Aorta (tissue), 5 donors: ENCODE results near the gene PRICKLE3. TPM values are rescaled to one million over a fixed set of nuclear protein-coding genes. Genes with fewer than 3 reads are reported as not detected.
A peak's percentile ranks its signal among the peaks of the same experiment; 100 is the strongest.

Source experiments
- ATAC-seq: fragments of 200-7000 bp; cut with Tn5 transposase; one replicate; pipeline ENCODE4 v1.9.1; 2022; ENCODE audit warnings: moderate library complexity; ENCODE audit not compliant: low FRiP score
- DNase-seq, 2 donors: peaks; one replicate each; pipeline ENCODE4 v3.0.0-alpha.2; 2020
- H3K27ac ChIP-seq, 2 donors: one replicate each; pipeline ENCODE4 v1.5.1; 2013; ENCODE audit warnings: low read length in 2 of 2, mild to moderate bottlenecking in 2 of 2, moderate library complexity in 2 of 2, control low read depth in 1 of 2, inconsistent platforms in 1 of 2, low read depth in 1 of 2
- H3K27me3 ChIP-seq, 2 donors: one replicate each; pipeline ENCODE4 v1.6.1; 2013; ENCODE audit warnings: control low read depth in 1 of 2, low read length in 1 of 2, mild to moderate bottlenecking in 1 of 2, moderate library complexity in 1 of 2; ENCODE audit not compliant: insufficient read depth in 2 of 2, control insufficient read depth in 1 of 2
- H3K36me3 ChIP-seq, 2 donors: one replicate each; pipeline ENCODE4 v1.6.1; 2013; ENCODE audit warnings: control low read depth in 1 of 2, low read length in 1 of 2, mild to moderate bottlenecking in 1 of 2; ENCODE audit not compliant: insufficient read depth in 2 of 2, control insufficient read depth in 1 of 2
- H3K4me1 ChIP-seq, 2 donors: one replicate each; pipeline ENCODE4 v1.6.1; 2013; ENCODE audit warnings: low read length in 2 of 2, control low read depth in 1 of 2, mild to moderate bottlenecking in 1 of 2, moderate library complexity in 1 of 2; ENCODE audit not compliant: insufficient read depth in 2 of 2, control insufficient read depth in 1 of 2
- H3K4me3 ChIP-seq, 2 donors: one replicate each; pipeline ENCODE4 v1.5.1; 2013; ENCODE audit warnings: low read length in 2 of 2, control low read depth in 1 of 2, mild to moderate bottlenecking in 1 of 2
- H3K9me3 ChIP-seq: one replicate; pipeline ENCODE4 v1.6.1; 2013; ENCODE audit warnings: mild to moderate bottlenecking, low read length; ENCODE audit not compliant: control insufficient read depth
- WGBS, 2 donors: extraction: QIAGEN DNeasy Blood & Tissue Kit; methylation state at CpG; one replicate each; pipeline ENCODE4 v1.1.7; 2013; 5-methylcytosine and 5-hydroxymethylcytosine counted together
- intact Hi-C, 2 donors: fragments of 100-400 bp; cut with DNase I; formaldehyde crosslinking; loops; one replicate each; pipeline versions ENCODE4 v1.14.2 to v1.15.0; 2022
- polyA plus RNA-seq, 2 donors: library from polyadenylated mRNA; stranded (reverse); fragments of 200-250 nt; gene quantifications; one replicate each; pipeline ENCODE4 v1.2.3, GENCODE V29; 2013
- total RNA-seq, 2 donors: library from RNA; stranded (reverse); fragmentation: NEBNext Ultra II Directional; extraction: Animal tissue kit (Norgen Biotek cat#: 25700); gene quantifications; one replicate each; pipeline ENCODE4 v1.2.1, GENCODE V29; 2021
- donor health status: healthy with polysubstance abuse.
- donor health status: Bipolar disorder and iron deficiency.
- donor health status: DM: no; HTN: no; CAD: no.
- donor health status: DM: no; HTN: no; CAD: no.
- donor health status: DM: yes; HTN: yes; CAD: no.

Gene PRICKLE3
- total and polyA plus RNA-seq, 4 donors: 2.8 to 13.3 (median 9.6) TPM

DNA sequence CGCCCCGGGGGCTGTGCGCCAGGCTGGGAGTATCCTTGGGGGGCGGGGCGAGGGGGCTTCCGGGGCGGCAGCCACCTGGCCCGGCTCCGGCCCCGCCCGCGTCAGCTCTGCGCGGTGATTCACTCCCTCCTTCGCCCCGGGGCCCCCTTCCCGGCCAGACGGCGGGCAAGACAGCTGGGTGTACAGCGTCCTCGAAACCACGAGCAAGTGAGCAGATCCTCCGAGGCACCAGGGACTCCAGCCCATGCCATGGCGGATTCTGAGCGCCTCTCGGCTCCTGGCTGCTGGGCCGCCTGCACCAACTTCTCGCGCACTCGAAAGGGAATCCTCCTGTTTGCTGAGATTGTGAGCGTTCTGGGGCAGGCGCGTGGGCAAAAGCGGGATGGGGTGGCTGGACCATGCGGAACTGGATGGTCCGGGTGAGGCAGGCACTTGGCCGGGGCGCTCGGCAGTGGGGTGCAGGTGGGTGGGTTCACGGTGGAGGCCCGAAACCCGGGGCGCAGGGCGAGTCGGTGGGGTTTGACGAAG, 14.4 kb downstream of the PRICKLE3 start, which contains the start of gene PLP2:
PLP2 (plus strand) TSS at position 147 of the 528 bp plus-strand sequence; CDS start at position 250, 103 bp downstream.
- peak; percentile 59 for ATAC-seq
- Histone ChIP-seq H3K4me1 (no peaks in the 10 kb centered on the region), H3K36me3 (no peaks in the 10 kb centered on the region), H3K4me3 (peak within 1 kb of the TSS; percentile 68 to 72), H3K9me3 (no peaks in the 10 kb centered on the region), H3K27me3 (no peaks in the 10 kb centered on the region), H3K27ac (peak within 1 kb of the TSS in 1 of 2 donors; percentile 96)
- DNase-seq: peak; percentile 77 to 90
- WGBS, 2 donors: 1 to 35% methylated on average over 45 to 46 of the region's 46 CpGs
- intact Hi-C loops: no loop called here

DNA sequence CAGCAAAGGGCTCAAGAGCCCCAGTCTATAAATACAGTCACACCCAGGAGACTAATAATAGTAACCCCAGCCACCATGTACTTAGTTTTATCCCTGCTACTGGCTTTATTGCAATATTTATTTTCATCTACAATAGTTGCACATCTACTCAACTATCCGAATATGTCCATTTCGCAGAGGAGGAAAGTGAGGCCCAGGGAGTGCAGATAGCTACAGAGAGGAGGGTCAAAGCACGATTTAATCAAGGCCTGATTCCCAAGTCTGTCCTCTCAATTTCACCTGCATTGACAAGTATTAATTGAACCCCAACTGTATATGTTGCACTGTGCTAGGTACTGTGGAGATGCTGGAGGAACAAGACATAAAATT, 18.4 kb downstream of the PRICKLE3 start:
- intact Hi-C loops: no loop called here
- H3K27ac ChIP-seq: peak overlapping the region; percentile 23 to 88
- peak overlapping the region in 1 of 2 donors; percentile 33 for H3K4me3 ChIP-seq
- 76 to 84% methylated on average over 3 of the region's 3 CpGs for WGBS, 2 donors
- H3K4me1 ChIP-seq: no peaks in the 10 kb centered on the region
- ATAC-seq (no peak), DNase-seq (no peak)
- no peaks in the 10 kb centered on the region for H3K27me3 ChIP-seq
- H3K9me3 ChIP-seq: no peaks in the 10 kb centered on the region
- H3K36me3 ChIP-seq: no peaks in the 10 kb centered on the region

DNA sequence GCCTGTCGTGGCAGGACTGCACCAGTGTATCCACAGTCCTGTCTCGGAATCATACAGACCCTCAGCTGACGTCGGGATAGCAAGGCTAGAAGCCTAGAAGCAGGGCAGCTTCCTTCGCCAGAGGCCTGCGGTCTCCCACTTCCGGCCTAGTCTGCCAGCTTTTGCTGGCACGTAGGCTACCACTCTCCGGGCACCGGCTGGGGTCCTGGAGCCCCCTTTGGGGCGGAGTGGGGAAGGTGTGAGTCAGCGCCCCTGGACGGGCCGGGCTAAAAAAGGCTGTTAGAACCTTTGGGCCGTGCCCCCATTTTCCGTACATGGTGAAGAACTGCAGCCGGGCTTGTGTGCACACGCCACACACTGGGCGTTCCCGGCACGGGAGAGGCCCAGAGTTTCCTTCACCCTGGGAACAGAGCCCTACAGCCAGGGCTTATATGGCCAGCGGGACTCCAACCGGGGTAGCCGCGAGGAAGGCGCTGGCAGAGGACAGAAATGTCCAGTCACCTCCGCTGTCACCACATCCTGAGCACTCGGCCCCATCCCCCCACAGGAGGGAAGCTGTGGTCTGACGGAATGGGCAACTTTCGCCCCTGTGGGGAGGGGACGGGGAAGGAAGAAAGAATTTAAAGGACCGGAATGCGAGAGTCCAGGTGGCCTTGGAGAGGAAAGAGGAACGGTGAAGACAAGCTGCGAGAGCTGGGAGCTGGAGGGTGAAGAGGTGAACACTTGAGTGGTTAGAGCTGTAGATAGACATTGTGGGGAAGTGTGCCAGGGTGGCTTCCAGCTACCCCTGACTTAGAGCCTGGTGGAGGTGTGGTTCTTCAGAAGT, 19.0 kb downstream of the PRICKLE3 start:
- Histone ChIP-seq H3K27me3 (no peaks in the 10 kb centered on the region), H3K4me3 (peak overlapping the region in 1 of 2 donors; percentile 33), H3K4me1 (no peaks in the 10 kb centered on the region), H3K27ac (peak overlapping the region; percentile 23 to 88), H3K9me3 (no peaks in the 10 kb centered on the region), H3K36me3 (no peaks in the 10 kb centered on the region)
- WGBS, 2 donors: 2 to 40% methylated on average over 35 of the region's 35 CpGs
- ATAC-seq: peak; percentile 79
- DNase-seq: peak; percentile 93 to 94
- intact Hi-C loops: no loop called here

DNA sequence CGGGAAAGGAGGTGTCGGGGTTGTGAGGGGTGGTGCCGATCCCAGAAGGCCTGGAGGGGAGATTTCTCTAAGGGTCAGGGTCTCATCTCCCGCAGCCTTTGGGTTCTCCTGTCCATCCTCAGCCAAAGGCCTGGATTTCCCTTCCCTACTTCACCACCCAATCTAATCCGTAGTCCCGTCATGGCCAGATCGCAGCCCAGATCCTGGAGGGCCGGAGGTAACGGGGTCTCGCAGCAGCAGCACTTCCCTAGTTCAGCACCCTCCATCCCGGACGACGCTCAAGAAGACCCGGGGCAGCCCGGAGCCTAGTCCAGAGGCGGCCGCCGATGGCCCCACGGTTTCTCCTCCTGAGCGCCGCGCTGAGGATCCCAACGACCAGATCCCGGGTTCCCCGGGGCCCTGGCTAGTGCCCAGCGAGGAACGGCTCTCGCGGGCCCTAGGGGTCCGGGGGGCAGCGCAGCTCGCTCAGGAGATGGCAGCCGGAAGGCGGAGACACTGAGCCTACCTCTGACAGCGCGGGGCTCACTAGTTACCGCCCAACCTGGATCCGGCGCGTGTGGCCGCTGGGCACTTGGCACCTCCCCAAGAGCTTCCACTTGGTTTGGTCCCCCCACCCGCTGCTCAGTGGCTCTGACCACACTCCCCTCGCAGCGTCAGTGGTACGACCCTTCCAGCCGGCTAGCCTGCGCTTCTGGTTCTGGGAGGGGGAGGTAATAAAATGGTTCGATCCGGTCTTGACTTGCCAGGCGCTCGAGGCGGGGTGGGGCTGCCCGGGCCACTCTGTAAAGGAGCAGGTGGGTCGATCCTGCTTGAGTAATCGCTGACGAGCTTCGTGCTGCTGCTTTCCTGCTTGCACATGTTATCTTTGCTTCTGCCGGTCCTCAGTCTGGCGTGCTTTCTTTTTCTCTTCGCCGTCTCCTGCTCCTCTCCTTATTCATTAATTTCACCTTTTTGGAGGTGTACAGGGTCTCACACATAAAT, 20.0 kb downstream of the PRICKLE3 start:
- DNase-seq (peak; percentile 83 to 92), ATAC-seq (peak; percentile 54)
- no peaks in the 10 kb centered on the region for H3K9me3 ChIP-seq
- no peaks in the 10 kb centered on the region for H3K4me1 ChIP-seq
- WGBS, 2 donors: 28 to 42% methylated on average over 54 to 61 of the region's 61 CpGs
- peak overlapping the region; percentile 5 to 15 for H3K4me3 ChIP-seq
- intact Hi-C loops: no loop called here
- H3K27ac ChIP-seq: peak overlapping the region; percentile 20 to 77
- H3K36me3 ChIP-seq: no peaks in the 10 kb centered on the region
- H3K27me3 ChIP-seq: no peaks in the 10 kb centered on the region

DNA sequence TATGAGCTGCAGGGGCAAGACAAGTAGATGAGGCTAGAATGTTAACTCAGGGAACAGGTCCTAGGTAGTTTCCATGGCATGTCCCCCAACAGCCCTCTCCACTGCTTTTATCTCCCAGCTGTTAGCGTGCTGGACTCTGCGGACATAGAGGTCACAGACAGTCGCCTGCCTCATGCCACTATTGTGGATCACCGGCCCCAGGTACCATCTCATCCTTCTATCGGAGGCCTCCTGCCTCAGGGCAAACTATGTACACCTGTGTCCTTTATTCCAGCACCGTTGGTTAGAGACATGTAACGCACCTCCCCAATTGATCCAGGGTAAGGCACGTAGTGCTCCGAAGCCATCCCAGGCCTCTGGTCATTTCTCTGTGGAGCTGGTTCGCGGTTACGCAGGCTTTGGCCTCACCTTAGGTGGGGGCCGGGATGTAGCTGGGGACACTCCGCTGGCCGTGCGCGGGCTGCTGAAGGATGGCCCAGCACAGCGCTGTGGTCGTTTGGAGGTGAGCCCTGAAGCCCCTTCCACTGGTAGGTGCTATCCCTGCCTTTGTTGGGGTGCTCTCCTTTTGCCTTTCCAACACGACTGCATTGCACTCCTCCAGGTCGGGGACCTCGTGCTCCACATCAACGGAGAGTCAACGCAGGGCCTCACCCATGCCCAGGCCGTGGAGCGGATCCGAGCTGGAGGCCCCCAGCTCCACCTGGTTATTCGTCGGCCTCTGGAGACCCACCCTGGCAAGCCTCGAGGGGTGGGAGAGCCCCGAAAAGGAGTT, 21.4 kb downstream of the PRICKLE3 start:
- Histone ChIP-seq H3K27me3 (no peaks in the 10 kb centered on the region), H3K4me3 (no peak overlapping the region), H3K36me3 (no peaks in the 10 kb centered on the region), H3K9me3 (no peaks in the 10 kb centered on the region), H3K27ac (peak overlapping the region in 1 of 2 donors; percentile 24), H3K4me1 (no peaks in the 10 kb centered on the region)
- DNase-seq (peak in 1 of 2 donors; percentile 72), ATAC-seq (no peak)
- intact Hi-C loops: no loop called here
- WGBS, 2 donors: 87 to 94% methylated on average over 31 of the region's 31 CpGs

DNA sequence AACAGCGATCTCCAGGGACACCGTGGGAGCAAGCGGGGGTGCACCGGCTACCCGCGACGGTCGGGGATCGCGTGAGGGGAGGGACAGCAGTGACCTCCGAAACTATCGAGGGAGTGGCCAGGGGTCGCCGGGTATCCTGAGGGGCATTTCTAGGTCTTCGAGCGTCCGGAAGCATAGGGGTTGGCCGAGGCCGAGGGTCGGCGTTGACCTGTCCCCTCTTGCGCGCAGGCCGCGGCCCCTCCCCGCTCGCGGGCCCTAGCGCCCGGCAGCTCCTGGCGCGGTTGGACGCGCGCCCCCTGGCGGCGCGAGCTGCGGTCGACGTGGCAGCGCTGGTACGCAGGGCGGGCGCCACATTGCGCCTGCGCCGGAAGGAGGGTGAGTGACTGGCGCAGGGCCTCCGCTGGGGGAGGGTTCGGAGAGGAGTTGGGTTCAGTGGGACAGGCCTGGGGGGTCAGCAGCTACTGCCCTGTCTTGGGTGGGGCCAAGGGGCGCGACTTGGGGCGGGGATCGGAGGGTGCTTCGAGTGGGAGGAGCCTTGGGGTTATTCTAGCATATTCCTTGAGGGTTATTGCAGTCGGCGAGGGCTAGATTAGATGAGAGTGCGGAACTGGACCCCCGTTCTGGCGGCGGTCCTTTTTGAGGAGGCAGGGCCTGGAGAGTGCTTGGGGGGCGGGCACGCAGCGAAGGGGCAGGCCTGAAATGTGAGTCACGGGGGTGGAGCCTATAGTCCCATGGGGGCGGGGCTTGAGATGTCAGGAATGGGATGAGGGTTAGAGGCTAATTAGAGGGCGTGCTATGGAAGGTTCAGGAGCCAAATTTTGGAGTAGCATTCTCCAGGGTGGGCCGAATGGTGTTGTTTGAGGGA, 22.4 kb downstream of the PRICKLE3 start:
- peak; percentile 83 for ATAC-seq
- 2 to 34% methylated on average over 66 to 69 of the region's 69 CpGs for WGBS, 2 donors
- Histone ChIP-seq H3K4me3 (no peak overlapping the region), H3K36me3 (no peaks in the 10 kb centered on the region), H3K27ac (peak overlapping the region in 1 of 2 donors; percentile 70), H3K27me3 (no peaks in the 10 kb centered on the region), H3K4me1 (no peaks in the 10 kb centered on the region), H3K9me3 (no peaks in the 10 kb centered on the region)
- DNase-seq: peak; percentile 91 to 93
- intact Hi-C loops: no loop called here

DNA sequence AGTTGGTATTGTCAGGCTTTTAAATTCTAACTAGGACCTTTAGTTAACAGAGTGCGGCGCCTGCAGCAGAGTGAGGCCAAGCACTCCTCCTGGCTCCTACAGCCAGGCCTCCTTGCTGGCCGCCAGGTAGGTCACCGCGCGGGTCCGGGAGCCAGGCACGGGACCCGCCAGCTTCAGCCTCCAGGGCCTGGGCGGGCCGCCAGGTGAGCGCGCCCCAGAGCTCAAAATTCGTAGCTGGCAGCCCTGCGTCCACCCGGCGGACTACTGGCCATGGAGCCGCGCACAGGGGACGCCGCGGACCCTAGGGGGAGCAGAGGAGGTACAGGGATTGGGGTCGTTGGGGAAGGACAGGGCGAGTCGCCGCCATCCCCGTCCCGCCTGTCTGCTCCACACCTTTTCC, 23.6 kb downstream of the PRICKLE3 start, which contains the start of gene MAGIX:
MAGIX (plus strand) TSS at position 139 of the 400 bp plus-strand sequence; CDS start at position 271, 132 bp downstream.
- ATAC-seq (no peak), DNase-seq (no peak)
- intact Hi-C loops: no loop called here
- 43 to 61% methylated on average over 28 of the region's 28 CpGs for WGBS, 2 donors
- Histone ChIP-seq H3K36me3 (no peaks in the 10 kb centered on the region), H3K27me3 (no peaks in the 10 kb centered on the region), H3K27ac (peak within 1 kb of the TSS in 1 of 2 donors; percentile 70), H3K4me1 (no peaks in the 10 kb centered on the region), H3K9me3 (no peaks in the 10 kb centered on the region), H3K4me3 (no peak within 1 kb of the TSS)
